Measurements from ENCODE around the gene RNU6-7. TPM values are rescaled to one million over a fixed set of nuclear protein-coding genes. Genes with fewer than 3 reads are reported as not detected.

The RNU6-7 gene
- total RNA-seq, 2 experiments from 2014 or later, result not detected

- H3K4me3 Mint-ChIP-seq, result no peak overlapping the region
- ChIA-PET CTCF (interaction anchor here (1.3 to 1.4 kb wide), 2 partner anchors 10 to 43 kb away, joined by 4 to 6 read pairs; no protein-coding TSS in a partner anchor), POLR2A (no interaction called here)
- ATAC-seq (no peak), DNase-seq (no peak)
- intact Hi-C loops (cut with micrococcal nuclease), result no loop called here
- H3K4me1 Mint-ChIP-seq (ENCODE audit: low read depth), result peaks cover 16% of the 10 kb centered on the region
- no peaks in the 10 kb centered on the region for H3K36me3 Mint-ChIP-seq (ENCODE audit: low read depth)
- TF ChIP-seq, protein P1, sequence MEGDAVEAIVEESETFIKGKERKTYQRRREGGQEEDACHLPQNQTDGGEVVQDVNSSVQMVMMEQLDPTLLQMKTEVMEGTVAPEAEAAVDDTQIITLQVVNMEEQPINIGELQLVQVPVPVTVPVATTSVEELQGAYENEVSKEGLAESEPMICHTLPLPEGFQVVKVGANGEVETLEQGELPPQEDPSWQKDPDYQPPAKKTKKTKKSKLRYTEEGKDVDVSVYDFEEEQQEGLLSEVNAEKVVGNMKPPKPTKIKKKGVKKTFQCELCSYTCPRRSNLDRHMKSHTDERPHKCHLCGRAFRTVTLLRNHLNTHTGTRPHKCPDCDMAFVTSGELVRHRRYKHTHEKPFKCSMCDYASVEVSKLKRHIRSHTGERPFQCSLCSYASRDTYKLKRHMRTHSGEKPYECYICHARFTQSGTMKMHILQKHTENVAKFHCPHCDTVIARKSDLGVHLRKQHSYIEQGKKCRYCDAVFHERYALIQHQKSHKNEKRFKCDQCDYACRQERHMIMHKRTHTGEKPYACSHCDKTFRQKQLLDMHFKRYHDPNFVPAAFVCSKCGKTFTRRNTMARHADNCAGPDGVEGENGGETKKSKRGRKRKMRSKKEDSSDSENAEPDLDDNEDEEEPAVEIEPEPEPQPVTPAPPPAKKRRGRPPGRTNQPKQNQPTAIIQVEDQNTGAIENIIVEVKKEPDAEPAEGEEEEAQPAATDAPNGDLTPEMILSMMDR (IDR thresholded peaks at IDR 0.05), result no peak
- H3K27me3 Mint-ChIP-seq, result peaks cover 4% of the 10 kb centered on the region
- H3K9me3 Mint-ChIP-seq, result no peaks in the 10 kb centered on the region
- H3K27ac Mint-ChIP-seq, result no peak overlapping the region
Observed at GRCh38 chr14:32209471-32209870, 7.6 kb downstream of the RNU6-7 start.

- CTCF ChIA-PET, result interaction anchor here (1.1 kb wide), 1 partner anchor 48 kb away, joined by 3 read pairs; no protein-coding TSS in a partner anchor
- H3K4me3 Mint-ChIP-seq, result no peak overlapping the region
- TF ChIP-seq, protein P1 (IDR thresholded peaks at IDR 0.05), result no peak
- intact Hi-C loops (cut with micrococcal nuclease), result no loop called here
- H3K36me3 Mint-ChIP-seq (ENCODE audit: low read depth), result peaks cover 3% of the 10 kb centered on the region
- no peaks in the 10 kb centered on the region for H3K9me3 Mint-ChIP-seq
- POLR2A ChIA-PET, result no interaction called here
- H3K27me3 Mint-ChIP-seq, result peaks cover 4% of the 10 kb centered on the region
- DNase-seq, result no peak
- no peak for ATAC-seq
- peaks cover 8% of the 10 kb centered on the region for H3K4me1 Mint-ChIP-seq (ENCODE audit: low read depth)
- no peak overlapping the region for H3K27ac Mint-ChIP-seq
Observed at GRCh38 chr14:32211068-32211404, 9.2 kb downstream of the RNU6-7 start.

DNA sequence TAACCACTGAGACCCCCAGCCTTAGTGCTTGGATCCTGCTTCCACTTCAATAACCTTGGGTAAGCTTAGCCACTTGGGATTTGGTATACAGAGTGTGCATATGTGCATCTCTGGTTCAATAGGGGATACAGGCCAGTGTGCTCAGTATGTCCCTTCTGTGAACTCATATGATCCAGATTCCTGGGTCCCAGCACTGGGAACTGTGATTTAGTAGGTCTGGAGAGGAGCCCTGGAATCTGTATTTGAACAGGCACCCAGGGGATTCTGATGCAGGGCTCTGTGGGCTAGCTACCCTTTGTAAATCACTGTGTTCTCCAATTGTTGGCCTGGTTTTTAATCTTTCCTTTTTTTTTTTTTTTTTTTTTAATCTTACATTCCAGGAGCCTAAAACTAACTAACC lies 11.0 kb downstream of the RNU6-7 start:
- Mint-ChIP-seq H3K4me1 (ENCODE audit: low read depth) (peaks cover 4% of the 10 kb centered on the region), H3K9me3 (no peaks in the 10 kb centered on the region), H3K27ac (no peak overlapping the region), H3K36me3 (ENCODE audit: low read depth) (peaks cover 3% of the 10 kb centered on the region), H3K4me3 (no peak overlapping the region), H3K27me3 (peaks cover 4% of the 10 kb centered on the region)
- ChIA-PET CTCF (no interaction called here), POLR2A (no interaction called here)
- DNase-seq (no peak), ATAC-seq (no peak)
- TF ChIP-seq, protein P1 (IDR thresholded peaks at IDR 0.05), result no peak
- intact Hi-C loops (cut with micrococcal nuclease), result no loop called here

GRCh38 chr14:32217301-32217700 lies 15.5 kb downstream of the RNU6-7 start:
- intact Hi-C loops (cut with micrococcal nuclease), result no loop called here
- Mint-ChIP-seq H3K36me3 (ENCODE audit: low read depth) (peaks cover 3% of the 10 kb centered on the region), H3K9me3 (no peaks in the 10 kb centered on the region), H3K27me3 (peaks cover 5% of the 10 kb centered on the region), H3K4me1 (ENCODE audit: low read depth) (peaks cover 4% of the 10 kb centered on the region), H3K4me3 (no peak overlapping the region), H3K27ac (no peak overlapping the region)
- CTCF ChIA-PET, result no interaction called here
- ATAC-seq, result peak; percentile 66
- TF ChIP-seq, protein P1 (IDR thresholded peaks at IDR 0.05), result no peak
- DNase-seq, result peak; percentile 16
- POLR2A ChIA-PET, result no interaction called here

GRCh38 chr14:32224737-32225377 lies 23.0 kb downstream of the RNU6-7 start:
- DNase-seq (peak; percentile 48), ATAC-seq (peak; percentile 82)
- Mint-ChIP-seq H3K27me3 (peaks cover 2% of the 10 kb centered on the region), H3K27ac (no peak overlapping the region), H3K4me1 (ENCODE audit: low read depth) (no peaks in the 10 kb centered on the region), H3K36me3 (ENCODE audit: low read depth) (no peaks in the 10 kb centered on the region), H3K9me3 (no peaks in the 10 kb centered on the region), H3K4me3 (no peak overlapping the region)
- ChIA-PET POLR2A (interaction anchor here (1.0 kb wide), 1 partner anchor 15 kb away, joined by 4 read pairs; no protein-coding TSS in a partner anchor), CTCF (interaction anchor here (0.6 to 2.2 kb wide), 9 partner anchors 13 to 155 kb away, joined by 3 to 7 read pairs (median 4); no protein-coding TSS in a partner anchor)
- intact Hi-C loops (cut with micrococcal nuclease), result no loop called here
- TF ChIP-seq, protein P1 (IDR thresholded peaks at IDR 0.05), result peak; percentile 39
